ENCODE results near the gene CCDC8.
"Not testable (repeated sequence)": the region's sequence is repeated elsewhere in the genome, so short reads cannot be mapped to it uniquely, and the experiment has no call there.

GRCh38 chr19:46414899-46415298 is 1.5 kb upstream of the CCDC8 start:
- TF ChIP-seq CTCF (IDR thresholded peaks at IDR 0.05; ENCODE audit: borderline replicate concordance, extremely low read depth, low read length, poor library complexity, severe bottlenecking); EZH2 (IDR thresholded peaks at IDR 0.05; ENCODE audit: borderline replicate concordance, low read depth, low read length, severe bottlenecking): not testable (repeated sequence)

Measured in DND-41 (cell line).